Fibroblast of lung (primary cell): ENCODE measurements around the gene PKP1.

Experiments
- EZH2 ChIP-seq: IDR thresholded peaks from 2 replicates; pipeline ENCODE4 v1.5.1; 2012; ENCODE audit warnings: low read length, control low read depth, mild to moderate bottlenecking; ENCODE audit errors: missing control alignments
- TF ChIP-seq, protein P1 (sequence below), 2 donors: IDR thresholded peaks in 1 of 2; conservative IDR thresholded peaks in 1 of 2; 1 replicate in 1 of 2; 2 replicates in 1 of 2; pipeline ENCODE4 v1.5.1; 2011 to 2012; ENCODE audit warnings: low read length in 2 of 2, control low read depth in 1 of 2, inconsistent platforms in 1 of 2, low read depth in 1 of 2, mild to moderate bottlenecking in 1 of 2

DNA sequence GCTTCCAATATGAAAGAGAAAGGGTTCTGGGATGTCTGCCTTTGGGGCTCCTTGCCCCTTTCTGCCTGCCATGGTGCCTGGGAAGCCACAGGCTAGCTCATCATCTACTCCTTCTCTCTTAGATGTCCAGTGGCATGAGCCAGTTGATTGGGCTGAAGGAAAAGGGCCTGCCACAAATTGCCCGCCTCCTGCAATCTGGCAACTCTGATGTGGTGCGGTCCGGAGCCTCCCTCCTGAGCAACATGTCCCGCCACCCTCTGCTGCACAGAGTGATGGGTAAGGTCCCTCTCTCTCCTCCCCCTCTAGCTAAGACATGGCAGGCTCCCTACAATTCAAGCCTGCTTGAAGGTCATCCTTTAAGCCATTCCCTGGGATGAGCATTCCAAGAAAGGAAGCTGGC, 41.0 kb downstream of the PKP1 start:
- TF ChIP-seq, protein P1, sequence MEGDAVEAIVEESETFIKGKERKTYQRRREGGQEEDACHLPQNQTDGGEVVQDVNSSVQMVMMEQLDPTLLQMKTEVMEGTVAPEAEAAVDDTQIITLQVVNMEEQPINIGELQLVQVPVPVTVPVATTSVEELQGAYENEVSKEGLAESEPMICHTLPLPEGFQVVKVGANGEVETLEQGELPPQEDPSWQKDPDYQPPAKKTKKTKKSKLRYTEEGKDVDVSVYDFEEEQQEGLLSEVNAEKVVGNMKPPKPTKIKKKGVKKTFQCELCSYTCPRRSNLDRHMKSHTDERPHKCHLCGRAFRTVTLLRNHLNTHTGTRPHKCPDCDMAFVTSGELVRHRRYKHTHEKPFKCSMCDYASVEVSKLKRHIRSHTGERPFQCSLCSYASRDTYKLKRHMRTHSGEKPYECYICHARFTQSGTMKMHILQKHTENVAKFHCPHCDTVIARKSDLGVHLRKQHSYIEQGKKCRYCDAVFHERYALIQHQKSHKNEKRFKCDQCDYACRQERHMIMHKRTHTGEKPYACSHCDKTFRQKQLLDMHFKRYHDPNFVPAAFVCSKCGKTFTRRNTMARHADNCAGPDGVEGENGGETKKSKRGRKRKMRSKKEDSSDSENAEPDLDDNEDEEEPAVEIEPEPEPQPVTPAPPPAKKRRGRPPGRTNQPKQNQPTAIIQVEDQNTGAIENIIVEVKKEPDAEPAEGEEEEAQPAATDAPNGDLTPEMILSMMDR (conservative IDR thresholded peaks at IDR 0.05 in 1 of 2, IDR thresholded peaks at IDR 0.05 in 1 of 2; ENCODE audit: low read depth in 1 of 2, low read length in 2 of 2): no peak
- no peak for TF ChIP-seq EZH2
